Hypothalamus (tissue), 51 donors: ENCODE data around the gene CD48.
"Not testable (repeated sequence)": the region's sequence is repeated elsewhere in the genome, so short reads cannot be mapped to it uniquely, and the experiment has no call there.

Experiments
- DNase-seq, 51 donors: peaks; one replicate each; lab custom pipeline; 2025; lab: John Stamatoyannopoulos, UW

Gene CD48

DNA sequence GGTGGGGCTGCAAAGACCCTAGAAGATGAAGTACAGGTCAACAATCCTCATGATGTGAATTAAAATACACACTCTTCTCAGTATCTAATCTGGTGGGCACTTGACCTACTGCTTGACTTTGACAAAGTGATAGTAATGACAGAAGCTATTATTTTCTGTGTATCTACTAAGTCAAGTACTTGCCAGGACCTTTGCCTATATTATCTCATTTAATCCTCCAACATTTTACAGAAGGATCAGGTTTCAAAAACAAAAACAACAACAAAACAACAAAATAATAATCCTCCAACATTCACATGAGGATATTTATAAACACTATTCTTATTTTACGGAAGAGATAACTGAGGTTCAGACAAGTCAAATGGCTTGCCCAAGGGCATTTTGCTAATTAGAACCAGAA lies 4.4 kb upstream of the CD48 start:
- DNase-seq = no peak

DNA sequence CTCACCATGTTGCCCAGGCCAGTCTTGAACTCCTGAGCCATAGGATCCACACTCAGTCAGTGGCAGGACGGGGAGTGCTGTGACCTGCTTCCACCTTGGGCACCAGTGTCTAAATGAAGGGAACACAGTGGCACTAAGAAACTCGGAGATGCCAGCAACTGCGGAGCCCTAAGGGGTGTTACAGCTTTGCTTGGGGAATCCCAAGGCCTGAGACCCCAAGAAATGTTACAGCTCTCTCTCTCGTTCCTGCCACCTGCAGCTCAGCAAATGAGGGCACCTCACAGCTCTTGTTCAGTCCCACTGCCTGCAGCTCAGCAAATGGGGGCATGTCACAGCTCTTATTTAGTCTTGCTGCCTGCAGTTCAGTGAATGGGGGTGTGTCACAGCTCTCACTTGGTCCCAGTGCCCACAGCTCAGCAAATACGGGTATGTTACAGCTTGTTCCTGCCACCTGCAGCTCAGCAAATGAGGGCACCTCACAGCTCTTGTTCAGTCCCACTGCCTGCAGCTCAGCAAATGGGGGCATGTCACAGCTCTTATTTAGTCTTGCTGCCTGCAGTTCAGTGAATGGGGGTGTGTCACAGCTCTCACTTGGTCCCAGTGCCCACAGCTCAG lies 2.5 kb upstream of the CD48 start:
- DNase-seq = not testable (repeated sequence)

DNA sequence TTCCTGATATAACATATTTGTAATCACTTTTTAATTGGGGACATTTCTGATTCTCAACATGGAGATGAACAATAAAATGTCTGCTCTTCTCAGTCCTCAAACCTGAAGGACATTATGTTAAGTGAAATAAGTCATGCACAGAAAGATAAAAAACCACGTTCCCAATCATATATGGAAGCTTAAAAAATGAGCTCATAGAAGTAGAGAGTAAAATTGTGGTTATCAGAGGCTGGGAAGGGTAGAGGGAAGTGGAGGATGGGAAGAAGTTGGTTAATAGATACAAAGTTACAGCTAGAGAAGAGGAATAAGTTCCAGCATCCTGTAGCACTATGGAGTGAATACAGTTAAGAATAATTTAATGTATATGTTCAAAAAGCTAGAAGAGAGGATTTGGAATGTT lies 1.5 kb upstream of the CD48 start:
- no peak for DNase-seq

GRCh38 chr1:160712525-160713080 lies 981 bp upstream of the CD48 start:
- peak in 1 of 51 donors; percentile 16 for DNase-seq

DNA sequence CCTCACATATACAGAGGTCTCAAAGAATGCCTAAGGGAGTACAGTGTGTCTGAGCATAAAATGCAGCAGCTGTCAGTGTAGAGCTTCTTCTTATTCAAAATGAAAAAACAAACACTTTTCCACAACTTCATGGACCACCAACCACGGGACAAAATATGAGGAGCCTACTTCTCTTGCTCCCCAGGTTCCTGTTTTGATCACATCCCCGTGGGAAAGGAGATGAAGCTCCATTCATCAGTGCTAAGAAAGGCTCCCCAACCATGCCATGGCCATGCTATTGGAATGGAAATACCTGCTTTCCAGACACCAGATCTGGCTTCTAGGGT lies 383 bp downstream of the CD48 start:
- DNase-seq = no peak

DNA sequence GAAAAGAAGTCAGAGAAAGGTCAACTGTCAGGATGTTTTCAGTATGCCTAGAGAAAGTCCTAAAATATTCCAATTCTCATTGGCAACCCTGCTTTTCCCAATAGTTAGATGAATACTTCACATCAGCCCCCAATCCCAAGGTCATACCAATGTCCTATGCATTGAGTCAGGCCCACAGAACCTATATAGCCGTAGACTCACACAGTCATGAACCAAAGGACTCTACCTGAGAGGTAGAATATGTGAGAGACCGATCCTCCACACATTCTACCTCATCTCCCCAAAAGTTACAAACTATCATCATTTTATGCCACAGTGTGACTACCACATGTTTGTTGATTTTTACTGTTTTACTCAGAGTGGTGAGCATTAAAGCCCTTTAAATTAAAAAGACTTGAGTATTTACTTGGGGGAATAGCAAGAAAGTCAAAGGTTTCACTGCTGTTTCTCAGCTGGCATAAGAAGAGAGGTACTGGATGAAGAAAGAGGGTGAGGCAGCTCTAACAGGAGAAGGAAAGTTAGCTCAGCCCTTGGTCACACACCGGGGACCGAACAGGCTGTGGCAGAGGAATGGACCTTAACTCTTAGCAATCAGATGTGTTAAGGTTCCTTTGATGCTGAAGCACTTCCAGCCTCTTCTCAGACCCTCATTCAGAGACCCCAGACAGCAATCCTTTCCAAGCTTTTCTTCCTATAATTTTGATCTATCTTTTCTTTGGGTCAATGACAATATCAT lies 937 bp downstream of the CD48 start:
- DNase-seq = no peak

DNA sequence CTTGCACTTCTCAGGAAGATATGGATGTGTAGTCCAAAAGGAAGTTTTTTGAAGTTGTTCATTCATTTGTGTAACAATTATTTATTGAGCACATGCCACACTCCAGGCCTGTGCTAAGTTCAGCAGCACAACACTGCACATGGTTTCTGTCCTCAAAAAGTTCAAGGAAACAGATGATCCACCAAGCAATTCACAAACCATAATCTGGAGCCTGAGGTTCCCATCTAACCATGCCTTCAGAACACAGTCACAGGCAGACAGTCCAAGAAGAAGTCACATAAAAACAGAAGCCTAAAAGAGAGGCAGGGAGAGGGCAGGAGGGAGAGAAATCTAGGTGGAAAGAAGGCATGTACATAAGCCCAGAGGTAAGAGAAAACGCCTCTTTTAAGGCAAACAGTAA lies 1.9 kb downstream of the CD48 start:
- no peak for DNase-seq

DNA sequence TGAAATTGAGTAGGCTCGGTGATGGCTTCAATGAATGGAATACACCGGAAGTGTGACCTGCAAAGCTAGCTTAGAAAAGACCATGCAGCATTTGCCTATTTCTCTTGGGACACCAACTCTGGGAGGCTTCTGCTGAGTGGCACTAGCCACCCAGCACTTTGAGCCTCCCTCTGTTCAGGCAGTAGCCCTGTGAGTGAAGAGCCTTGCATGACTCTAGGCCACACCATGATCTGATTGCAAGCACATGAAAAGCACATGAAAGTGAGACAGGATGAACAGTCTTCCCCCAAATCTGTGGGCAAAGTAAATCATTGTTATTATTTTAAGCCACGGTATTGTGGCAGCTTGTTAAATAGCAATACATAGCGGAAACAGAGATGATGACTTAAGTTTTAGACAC lies 2.8 kb downstream of the CD48 start:
- no peak for DNase-seq

DNA sequence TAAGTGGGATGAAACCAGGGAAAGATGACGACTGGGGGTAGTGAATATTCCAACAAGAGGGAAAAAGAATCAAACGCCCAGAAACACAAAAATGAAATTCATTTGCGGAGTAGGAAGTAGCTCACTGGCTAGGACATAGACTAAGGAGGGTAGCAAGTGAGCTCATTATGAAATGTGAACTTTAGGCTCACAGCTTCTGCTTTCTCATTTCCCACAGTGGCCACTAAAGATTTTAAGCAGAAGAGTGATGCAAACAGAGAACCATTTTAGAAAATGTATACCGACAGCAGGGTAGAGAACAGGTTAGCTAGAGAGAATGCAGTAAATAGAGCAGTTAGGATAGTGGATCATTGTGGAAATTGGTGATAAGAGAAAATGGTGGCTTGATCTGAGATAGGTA lies 3.5 kb downstream of the CD48 start:
- DNase-seq = no peak

GRCh38 chr1:160707236-160708064 lies 4.2 kb downstream of the CD48 start:
- DNase-seq = no peak

GRCh38 chr1:160706526-160707235 lies 4.9 kb downstream of the CD48 start:
- DNase-seq = no peak

GRCh38 chr1:160705742-160706141 lies 5.9 kb downstream of the CD48 start:
- no peak for DNase-seq

GRCh38 chr1:160705212-160705621 lies 6.4 kb downstream of the CD48 start:
- DNase-seq = not testable (repeated sequence)

GRCh38 chr1:160704250-160704649 lies 7.4 kb downstream of the CD48 start:
- peak in 1 of 51 donors; percentile 13 for DNase-seq

GRCh38 chr1:160702100-160702499 lies 9.5 kb downstream of the CD48 start:
- no peak for DNase-seq

GRCh38 chr1:160692390-160692789 lies 19.2 kb downstream of the CD48 start:
- DNase-seq = not testable (repeated sequence)

DNA sequence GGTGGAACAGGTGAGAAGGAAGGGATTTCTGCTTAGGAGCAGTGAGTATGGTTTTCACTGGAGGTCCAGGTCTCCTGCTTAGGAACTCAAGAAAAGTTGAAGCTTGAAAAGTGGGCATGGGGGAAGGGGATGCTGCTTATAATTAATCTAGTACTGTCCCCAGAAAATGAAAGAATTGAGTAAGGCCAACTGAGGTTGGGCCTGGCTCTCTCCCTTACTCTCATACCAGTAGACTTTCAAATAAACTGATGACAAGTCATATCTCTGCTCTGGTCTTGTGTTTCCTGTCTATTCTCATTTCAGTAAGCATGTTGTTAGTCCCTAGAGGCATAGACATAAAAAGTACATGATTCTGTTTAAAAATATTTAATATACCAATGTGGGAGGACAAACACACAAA lies 26.4 kb downstream of the CD48 start:
- no peak for DNase-seq

DNA sequence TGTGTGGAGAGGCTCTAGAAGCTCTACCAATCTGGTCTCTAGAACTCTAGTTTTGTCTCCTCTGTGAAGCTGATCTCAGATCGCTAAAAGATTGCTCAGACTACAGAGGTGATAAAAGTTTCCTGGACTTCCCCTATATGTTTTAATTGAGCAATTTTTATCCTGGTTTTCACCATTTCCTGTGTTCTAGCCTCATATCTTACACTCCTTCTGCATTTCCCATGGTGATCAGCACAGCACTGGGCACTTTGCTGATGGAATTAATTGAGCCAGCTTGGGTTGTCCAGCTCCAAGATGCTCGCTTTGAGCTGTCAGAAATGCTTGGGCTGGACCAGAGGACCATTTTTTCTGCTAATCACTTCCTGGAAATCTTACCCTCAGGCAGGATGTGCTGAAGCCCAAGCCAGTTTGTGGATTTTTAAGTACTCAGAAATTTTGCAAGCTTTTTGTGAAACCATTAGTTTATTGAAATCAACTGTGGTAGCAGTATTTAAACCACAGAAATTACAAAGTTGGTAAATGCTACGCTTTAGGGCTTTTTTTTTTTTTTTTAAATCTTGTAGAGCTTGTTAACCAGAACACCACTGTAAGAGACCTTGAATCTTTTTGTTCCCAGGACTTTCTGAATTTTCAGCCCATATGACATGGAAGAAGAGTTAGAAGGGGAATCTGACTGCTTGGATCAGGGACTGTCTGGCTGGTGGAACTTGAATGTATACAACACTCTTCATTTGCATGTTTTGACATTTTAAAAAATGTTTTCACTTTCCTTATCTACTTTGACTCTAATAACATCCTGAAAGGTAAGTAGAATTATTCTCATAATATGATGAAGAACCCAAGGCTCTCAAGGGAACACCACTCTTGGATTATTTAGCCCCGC lies 28.4 kb downstream of the CD48 start:
- DNase-seq = no peak

DNA sequence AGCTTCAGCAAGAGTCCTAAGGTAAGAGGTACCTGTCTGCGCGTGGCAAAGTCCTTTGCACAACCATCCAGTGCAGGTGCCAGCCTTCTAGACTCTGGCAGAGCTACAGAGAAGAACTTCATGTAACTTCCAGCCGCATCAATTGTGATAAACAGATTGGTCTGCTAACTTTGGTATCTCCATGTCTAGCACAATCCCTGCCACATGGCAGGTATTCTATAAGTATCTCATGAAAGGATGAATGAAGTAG lies 29.8 kb downstream of the CD48 start:
- DNase-seq = no peak
